Karpas-422 (cell line): ENCODE measurements around the gene RPL10A. TPM values are rescaled to one million over a fixed set of nuclear protein-coding genes. Genes with fewer than 3 reads are reported as not detected.

ENCODE experiments used
- DNase-seq: peaks from one replicate; pipeline ENCODE4 v3.0.0-alpha.2; 2015
- H2AFZ ChIP-seq: fragments of 200-600 bp; sonication (generic); 2 replicates; pipeline ENCODE4 v1.6.1; 2014; ENCODE audit warnings: antibody characterized with exemption, low read length, mixed read lengths
- H3K27ac ChIP-seq: fragments of 200-600 bp; sonication (generic); 2 replicates; pipeline ENCODE4 v1.5.1; 2014; ENCODE audit warnings: mild to moderate bottlenecking, low read length, moderate library complexity
- H3K27me3 ChIP-seq: fragments of 200-600 bp; sonication (generic); 2 replicates; pipeline ENCODE4 v1.6.1; 2014; ENCODE audit warnings: low read length, mixed read lengths
- H3K36me3 ChIP-seq: fragments of 200-600 bp; sonication (generic); 2 replicates; pipeline ENCODE4 v1.6.1; 2014; ENCODE audit warnings: low read length, mixed read lengths; ENCODE audit not compliant: insufficient read depth
- H3K4me1 ChIP-seq: fragments of 200-600 bp; sonication (generic); 2 replicates; pipeline ENCODE4 v1.6.1; 2014; ENCODE audit warnings: mild to moderate bottlenecking, low read length, mixed read lengths
- H3K4me2 ChIP-seq: fragments of 200-600 bp; sonication (generic); 2 replicates; pipeline ENCODE4 v1.6.1; 2014; ENCODE audit warnings: low read length, low read depth, mild to moderate bottlenecking; ENCODE audit not compliant: poor library complexity, severe bottlenecking
- H3K4me3 ChIP-seq: fragments of 200-600 bp; sonication (generic); 2 replicates; pipeline ENCODE4 v1.5.1; 2014; ENCODE audit warnings: mild to moderate bottlenecking, antibody characterized with exemption, low read length, mixed read lengths
- H3K79me2 ChIP-seq: fragments of 200-600 bp; sonication (generic); 2 replicates; pipeline ENCODE4 v1.6.1; 2014; ENCODE audit warnings: mild to moderate bottlenecking, low read length, mixed read lengths
- H3K9ac ChIP-seq: fragments of 200-600 bp; sonication (generic); 2 replicates; pipeline ENCODE4 v1.6.0; 2014; ENCODE audit warnings: low read length
- H3K9me2 ChIP-seq: fragments of 200-600 bp; sonication (generic), shearing (Covaris generic); replicated peaks from 2 replicates; pipeline ENCODE4 v1.6.0; 2014; ENCODE audit warnings: mild to moderate bottlenecking, low read length, moderate library complexity; ENCODE audit not compliant: insufficient read depth
- H3K9me3 ChIP-seq: fragments of 300-700, 200-600 bp; sonication (generic); 2 replicates; pipeline ENCODE4 v1.6.1; 2014; ENCODE audit warnings: low read length, mixed read lengths
- H4K20me1 ChIP-seq: fragments of 200-600 bp; sonication (generic); 2 replicates; pipeline ENCODE4 v1.6.1; 2014; ENCODE audit warnings: mild to moderate bottlenecking, antibody characterized with exemption, low read length, low read depth; ENCODE audit not compliant: insufficient read depth
- total RNA-seq: library from RNA; depleted of rRNA; stranded (reverse); fragments of >200 nt; shearing (Covaris generic); gene quantifications from 2 replicates; pipeline ENCODE4 v1.2.3, GENCODE V29; 2014; ENCODE audit warnings: low replicate concordance

RPL10A gene
- total RNA-seq, 1 experiment from 2014 or later: 3,423 TPM

- Histone ChIP-seq H3K27me3 (no peaks in the 10 kb centered on the region), H3K27ac (peak overlapping the region; percentile 78), H3K9me2 (no peaks in the 10 kb centered on the region), H3K4me1 (peaks cover 31% of the 10 kb centered on the region), H3K4me3 (peak overlapping the region; percentile 90), H3K9me3 (no peaks in the 10 kb centered on the region), H4K20me1 (peaks cover 40% of the 10 kb centered on the region), H3K79me2 (peaks cover 20% of the 10 kb centered on the region), H3K4me2 (peak overlapping the region; percentile 93), H3K9ac (peak overlapping the region; percentile 93), H3K36me3 (peaks cover 39% of the 10 kb centered on the region), H2AFZ (no peak overlapping the region)
- DNase-seq: peak; percentile 58
Observed at GRCh38 chr6:35468980-35469750, 964 bp downstream of the RPL10A start.

- Histone ChIP-seq H3K4me2 (peak overlapping the region; percentile 93), H4K20me1 (peaks cover 46% of the 10 kb centered on the region), H2AFZ (no peak overlapping the region), H3K79me2 (peaks cover 20% of the 10 kb centered on the region), H3K4me3 (peak overlapping the region; percentile 90), H3K36me3 (peaks cover 39% of the 10 kb centered on the region), H3K9me3 (no peaks in the 10 kb centered on the region), H3K4me1 (peaks cover 31% of the 10 kb centered on the region), H3K27me3 (no peaks in the 10 kb centered on the region), H3K27ac (peak overlapping the region; percentile 78), H3K9ac (peak overlapping the region; percentile 93), H3K9me2 (no peaks in the 10 kb centered on the region)
- DNase-seq: peak; percentile 68
Observed at GRCh38 chr6:35469751-35470662, 1.8 kb downstream of the RPL10A start.

DNA sequence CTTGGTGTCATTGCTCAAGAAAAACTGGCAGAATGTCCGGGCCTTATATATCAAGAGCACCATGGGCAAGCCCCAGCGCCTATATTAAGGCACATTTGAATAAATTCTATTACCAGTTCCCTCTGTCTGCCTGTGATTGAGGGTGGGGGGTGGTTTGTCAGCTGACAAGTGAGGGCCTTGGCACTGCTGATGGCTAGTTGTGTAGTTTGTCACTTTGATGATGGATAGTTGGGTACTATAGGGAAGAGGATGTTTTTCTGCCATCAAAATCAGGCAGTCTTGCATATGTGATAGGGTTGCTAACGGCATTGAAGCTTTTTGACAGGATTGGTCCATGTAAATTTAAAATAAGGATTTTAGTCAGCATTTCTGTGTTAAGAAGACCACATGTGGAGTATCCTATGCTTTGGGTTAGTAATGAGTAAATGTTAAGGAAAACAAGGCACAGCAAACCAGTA lies 2.5 kb downstream of the RPL10A start:
- Histone ChIP-seq H3K4me2 (peak overlapping the region; percentile 93), H3K36me3 (peaks cover 39% of the 10 kb centered on the region), H3K27me3 (no peaks in the 10 kb centered on the region), H3K4me3 (peak overlapping the region; percentile 90; the same call in 1 of the 2 replicates), H3K4me1 (peaks cover 31% of the 10 kb centered on the region), H3K79me2 (peaks cover 20% of the 10 kb centered on the region), H3K9me3 (no peaks in the 10 kb centered on the region), H3K27ac (peak overlapping the region; percentile 78), H2AFZ (no peak overlapping the region), H3K9me2 (no peaks in the 10 kb centered on the region), H3K9ac (no peak overlapping the region), H4K20me1 (peaks cover 46% of the 10 kb centered on the region)
- DNase-seq: peak; percentile 60

- Histone ChIP-seq H3K9me2 (no peaks in the 10 kb centered on the region), H3K9ac (no peak overlapping the region), H3K4me3 (no peak overlapping the region), H2AFZ (no peak overlapping the region), H3K79me2 (peaks cover 20% of the 10 kb centered on the region), H3K27me3 (no peaks in the 10 kb centered on the region), H3K4me1 (peaks cover 31% of the 10 kb centered on the region), H3K4me2 (no peak overlapping the region), H4K20me1 (peaks cover 46% of the 10 kb centered on the region), H3K36me3 (peaks cover 39% of the 10 kb centered on the region), H3K9me3 (no peaks in the 10 kb centered on the region), H3K27ac (no peak overlapping the region)
- peak; percentile 49 for DNase-seq
Observed at GRCh38 chr6:35471836-35472345, 3.7 kb downstream of the RPL10A start.

GRCh38 chr6:35473075-35473849 lies 5.1 kb downstream of the RPL10A start:
- H3K9me2 ChIP-seq: no peaks in the 10 kb centered on the region
- H3K36me3 ChIP-seq: peaks cover 39% of the 10 kb centered on the region
- H3K4me1 ChIP-seq: peaks cover 23% of the 10 kb centered on the region
- no peak overlapping the region for H3K4me2 ChIP-seq
- DNase-seq: peak; percentile 74
- H4K20me1 ChIP-seq: peaks cover 46% of the 10 kb centered on the region
- no peak overlapping the region for H3K4me3 ChIP-seq
- no peak overlapping the region for H2AFZ ChIP-seq
- H3K27me3 ChIP-seq: no peaks in the 10 kb centered on the region
- no peak overlapping the region for H3K9ac ChIP-seq
- no peak overlapping the region for H3K27ac ChIP-seq
- no peaks in the 10 kb centered on the region for H3K9me3 ChIP-seq
- H3K79me2 ChIP-seq: peaks cover 19% of the 10 kb centered on the region

DNA sequence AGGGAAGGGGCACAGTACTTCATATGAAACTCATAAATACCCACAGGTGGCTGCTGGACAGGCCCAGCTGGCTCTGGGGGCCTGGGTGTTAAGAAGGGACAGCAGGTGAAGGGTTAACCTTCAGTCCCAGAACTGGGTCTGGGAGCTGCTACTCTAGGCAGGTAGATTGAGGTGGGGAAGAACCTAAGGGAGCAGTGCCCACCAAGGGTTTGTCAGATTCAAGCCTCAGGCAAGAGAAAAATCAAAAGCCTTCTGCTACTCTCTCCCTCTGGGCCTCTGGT lies 5.6 kb downstream of the RPL10A start:
- Histone ChIP-seq H3K79me2 (peaks cover 14% of the 10 kb centered on the region), H4K20me1 (peaks cover 43% of the 10 kb centered on the region), H3K4me2 (no peak overlapping the region), H3K9ac (no peak overlapping the region), H3K4me1 (peaks cover 23% of the 10 kb centered on the region), H3K9me3 (no peaks in the 10 kb centered on the region), H3K36me3 (peaks cover 34% of the 10 kb centered on the region), H3K4me3 (no peak overlapping the region), H2AFZ (no peak overlapping the region), H3K27me3 (no peaks in the 10 kb centered on the region), H3K27ac (no peak overlapping the region), H3K9me2 (no peaks in the 10 kb centered on the region)
- no peak for DNase-seq

GRCh38 chr6:35474131-35474941 lies 6.1 kb downstream of the RPL10A start:
- Histone ChIP-seq H3K4me2 (no peak overlapping the region), H3K4me1 (peaks cover 22% of the 10 kb centered on the region), H3K36me3 (peaks cover 28% of the 10 kb centered on the region), H3K27ac (no peak overlapping the region), H3K9me2 (no peaks in the 10 kb centered on the region), H3K9me3 (no peaks in the 10 kb centered on the region), H3K4me3 (no peak overlapping the region), H3K27me3 (no peaks in the 10 kb centered on the region), H3K9ac (no peak overlapping the region), H3K79me2 (peaks cover 9% of the 10 kb centered on the region), H4K20me1 (peaks cover 38% of the 10 kb centered on the region), H2AFZ (no peak overlapping the region)
- DNase-seq: peak; percentile 85
